Measurements from ENCODE around the gene HPCAL1.

GRCh38 chr2:10336283-10336682 is 33.6 kb downstream of the HPCAL1 start:
- TF ChIP-seq CTCF (IDR thresholded peaks at IDR 0.05; ENCODE audit: poor library complexity, severe bottlenecking): no peak
- TF ChIP-seq EP300 (conservative IDR thresholded peaks at IDR 0.05; ENCODE audit: poor library complexity, severe bottlenecking): no peak
- TF ChIP-seq RAD21 (conservative IDR thresholded peaks at IDR 0.05): no peak
- no peak for TF ChIP-seq REST (IDR thresholded peaks at IDR 0.05; ENCODE audit: borderline replicate concordance)
- TF ChIP-seq MXI1 (conservative IDR thresholded peaks at IDR 0.05; ENCODE audit: poor library complexity, severe bottlenecking): no peak
